D341Med (cell line): ENCODE measurements around the gene PAAF1.

ENCODE experiments used
- DNase-seq: peaks from one replicate; pipeline ENCODE4 v3.0.0; 2012; ENCODE audit warnings: low spot score

The PAAF1 gene

DNA sequence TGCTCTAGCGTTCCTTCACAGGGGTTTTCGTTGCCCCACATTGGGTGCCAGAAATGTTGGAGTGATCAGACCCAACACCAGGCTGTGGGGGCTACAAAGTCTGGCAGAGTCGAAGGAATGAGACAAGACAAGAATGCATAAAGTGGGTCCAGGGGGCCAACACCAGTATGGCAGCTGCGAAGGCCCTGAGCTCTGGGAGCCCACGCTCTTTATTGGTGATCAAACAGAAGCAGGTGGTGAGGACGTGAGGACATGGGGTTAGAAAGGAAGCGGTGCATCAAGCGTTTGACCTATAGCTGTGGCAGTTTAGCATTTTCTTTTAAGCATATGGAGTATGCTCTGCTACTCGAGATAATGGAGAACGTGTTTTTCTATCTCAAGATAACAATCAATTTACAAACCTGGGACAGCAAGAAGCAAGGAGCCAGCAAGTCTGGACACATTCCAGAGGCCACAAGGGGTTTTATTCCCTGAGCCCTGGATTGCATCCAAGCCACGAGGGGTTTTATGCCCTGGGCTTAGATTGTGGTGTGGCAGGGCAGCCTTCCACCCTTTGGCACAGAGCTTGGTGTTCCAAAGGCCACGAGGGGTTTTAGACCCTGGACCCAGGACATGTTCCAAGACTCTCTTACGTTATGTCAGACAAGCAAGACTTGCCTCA is 70.1 kb downstream of the PAAF1 start:
- no peak for DNase-seq

DNA sequence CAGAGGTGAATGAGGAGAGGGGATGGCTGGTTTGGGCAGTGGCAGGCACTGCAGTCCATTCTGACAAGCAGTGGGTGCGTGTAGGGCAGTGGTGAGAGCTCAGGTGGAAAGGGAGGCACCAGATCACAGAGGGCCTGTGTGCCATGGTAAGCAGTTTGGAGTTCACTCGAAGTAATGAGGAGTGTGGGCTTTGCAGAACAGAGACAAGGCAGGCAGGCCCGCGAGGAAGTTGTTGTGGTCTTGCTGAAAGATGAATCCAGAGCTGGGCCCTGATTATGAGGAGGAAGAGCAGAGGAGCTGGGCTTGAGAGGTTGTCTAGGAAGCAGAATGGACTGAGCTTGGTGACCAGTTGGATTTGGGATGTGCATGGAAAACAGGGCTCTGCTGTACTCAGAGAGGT is 72.4 kb downstream of the PAAF1 start:
- no peak for DNase-seq

DNA sequence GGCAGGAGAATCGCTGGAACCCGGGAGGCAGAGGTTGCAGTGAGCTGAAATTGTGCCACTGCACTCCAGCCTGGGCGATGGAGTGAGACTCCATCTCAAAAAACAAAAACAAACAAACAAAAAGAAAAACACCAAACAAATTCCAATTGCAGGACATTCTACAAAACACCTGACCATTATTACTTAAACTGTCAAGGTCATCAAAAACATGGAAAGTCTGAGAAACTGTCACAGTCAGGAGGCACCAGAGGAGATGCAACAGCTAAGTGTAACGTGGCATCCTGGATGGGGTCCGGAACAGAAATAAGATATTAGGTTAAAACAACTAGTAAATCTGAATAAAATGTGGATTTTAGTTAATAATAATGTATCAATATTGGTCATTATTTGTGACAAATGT is 73.1 kb downstream of the PAAF1 start:
- no peak for DNase-seq

DNA sequence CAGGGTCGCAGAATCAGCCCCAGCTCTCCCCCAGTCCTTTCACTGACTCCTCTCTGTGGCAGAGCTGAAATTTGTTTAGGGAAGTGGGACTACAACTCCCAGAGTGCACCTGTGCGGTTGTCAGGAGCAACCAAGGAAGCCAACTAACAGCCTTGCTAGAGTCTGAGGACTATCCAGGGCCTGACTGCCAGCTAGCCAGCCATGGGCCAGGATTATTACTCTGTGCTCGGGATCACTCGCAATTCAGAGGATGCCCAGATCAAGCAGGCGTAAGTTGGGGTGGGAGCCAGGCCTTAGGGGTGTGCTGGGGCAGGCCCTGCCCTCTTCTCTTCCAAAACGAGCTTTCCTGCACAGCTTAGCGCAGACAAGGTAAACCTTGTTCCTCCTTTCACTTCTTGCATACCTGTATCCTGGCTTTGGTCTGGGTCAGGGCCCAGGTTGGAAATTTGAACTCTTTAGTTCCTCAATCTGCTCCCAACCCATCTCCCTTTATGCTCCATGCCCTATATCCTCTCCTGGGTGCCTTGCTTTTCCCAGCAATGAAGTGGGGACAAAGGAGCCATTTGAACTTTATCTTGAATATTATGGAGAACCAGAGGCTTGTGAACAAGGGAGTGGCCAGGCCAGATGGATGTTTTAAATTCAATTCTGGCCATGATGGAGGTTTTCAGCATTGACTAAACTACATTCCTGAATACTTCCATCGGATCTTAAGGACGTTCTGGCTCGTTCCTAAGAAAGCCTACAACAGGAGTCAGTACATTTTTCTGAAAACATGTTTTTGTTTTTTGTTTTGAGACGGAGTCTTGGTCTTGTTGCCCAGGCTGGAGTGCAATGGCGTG is 74.3 kb downstream of the PAAF1 start, which contains the start of gene DNAJB13:
TSS of gene DNAJB13 (plus strand) at position 158 of the 842 bp plus-strand sequence. CDS start at position 202, 44 bp downstream.
- DNase-seq = peak; percentile 78

DNA sequence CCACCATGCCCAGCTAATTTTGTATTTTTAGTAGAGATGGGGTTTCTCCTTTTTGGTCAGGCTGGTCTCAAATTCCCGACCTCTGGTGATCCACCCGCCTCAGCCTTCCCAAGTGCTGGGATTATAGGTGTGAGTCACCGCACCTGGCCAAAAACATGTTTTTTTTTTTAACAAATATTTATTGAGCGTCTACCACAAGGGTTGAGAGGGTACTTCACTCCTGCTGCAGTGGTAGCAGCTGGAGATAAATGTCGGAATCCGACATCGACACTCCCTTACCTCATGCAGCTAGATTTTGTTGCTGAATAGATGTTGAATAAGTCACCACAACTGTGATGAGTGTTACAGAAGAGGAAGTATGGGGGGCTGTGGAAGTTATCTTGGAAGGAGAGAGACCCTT is 75.0 kb downstream of the PAAF1 start:
- no peak for DNase-seq

DNA sequence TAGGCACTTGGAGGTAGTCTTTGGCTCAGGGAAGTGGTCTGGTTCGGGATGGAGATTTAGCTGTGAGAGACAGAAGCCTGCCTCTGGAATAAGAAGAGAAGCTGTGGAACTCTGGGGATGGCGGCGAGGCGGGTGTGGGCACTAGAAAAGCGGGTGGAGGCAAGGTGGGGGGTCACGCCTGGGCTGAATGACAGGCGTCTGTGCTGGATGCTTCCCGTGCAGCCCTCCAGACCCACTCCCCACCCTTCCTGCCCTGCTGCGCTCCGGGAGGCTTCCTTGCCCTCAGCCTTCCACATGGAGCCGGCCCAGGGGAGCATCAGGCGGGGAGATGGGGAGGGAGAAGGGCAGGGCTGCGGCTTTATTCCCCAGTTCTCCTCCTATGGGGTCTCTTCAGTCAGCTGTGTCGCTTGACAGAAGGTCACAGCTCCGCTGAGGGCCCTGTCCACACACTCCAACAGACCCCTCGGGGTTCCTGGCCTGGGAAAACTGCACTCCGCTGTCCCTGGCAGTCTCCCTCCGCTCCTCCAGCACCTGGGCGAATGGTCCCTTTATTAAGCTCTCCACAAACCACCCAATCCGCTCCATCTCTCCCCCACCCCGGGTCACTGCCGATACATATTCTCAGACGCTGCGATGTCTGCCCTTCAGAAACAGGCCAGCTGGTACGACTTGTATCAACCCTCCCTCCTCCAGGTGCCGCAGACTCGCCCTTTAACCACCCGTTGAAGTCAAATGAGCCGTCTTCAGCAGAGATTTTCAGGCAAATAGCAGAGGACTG is 80.3 kb downstream of the PAAF1 start:
- DNase-seq = no peak

DNA sequence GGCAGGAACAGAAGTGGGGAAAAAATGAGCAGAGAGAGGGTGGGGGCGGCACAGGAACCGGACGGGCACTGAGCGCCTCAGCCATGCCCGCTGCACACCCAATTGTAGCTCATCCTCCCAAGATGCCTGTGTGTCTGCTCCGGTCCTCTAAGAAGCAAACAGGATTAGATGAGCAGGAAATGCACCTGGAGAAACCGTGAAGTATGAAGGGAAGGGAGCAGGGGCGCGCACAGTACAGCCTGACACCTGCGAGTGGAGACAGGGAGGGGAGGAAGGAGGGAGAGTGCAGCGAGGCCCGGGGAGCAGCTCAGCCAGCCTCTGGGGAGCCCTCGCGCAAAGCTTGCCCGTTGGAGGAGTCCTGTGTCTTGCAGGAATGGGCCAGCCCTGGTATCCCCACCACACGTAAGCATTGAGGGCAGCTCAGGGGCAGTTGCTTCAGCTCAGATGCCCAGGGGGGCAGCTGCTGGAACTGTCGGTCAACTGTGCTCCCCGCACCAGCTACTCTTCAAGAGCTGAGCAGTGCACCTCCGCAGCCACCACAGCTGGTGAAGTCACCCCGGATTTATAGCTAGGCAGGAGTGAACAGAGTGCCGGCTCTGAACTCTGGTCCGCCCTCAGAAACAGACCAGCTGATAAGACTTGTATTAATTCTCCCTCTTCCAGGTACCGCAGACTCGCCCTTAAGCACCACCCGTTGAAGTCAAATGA is 81.0 kb downstream of the PAAF1 start:
- DNase-seq = no peak

DNA sequence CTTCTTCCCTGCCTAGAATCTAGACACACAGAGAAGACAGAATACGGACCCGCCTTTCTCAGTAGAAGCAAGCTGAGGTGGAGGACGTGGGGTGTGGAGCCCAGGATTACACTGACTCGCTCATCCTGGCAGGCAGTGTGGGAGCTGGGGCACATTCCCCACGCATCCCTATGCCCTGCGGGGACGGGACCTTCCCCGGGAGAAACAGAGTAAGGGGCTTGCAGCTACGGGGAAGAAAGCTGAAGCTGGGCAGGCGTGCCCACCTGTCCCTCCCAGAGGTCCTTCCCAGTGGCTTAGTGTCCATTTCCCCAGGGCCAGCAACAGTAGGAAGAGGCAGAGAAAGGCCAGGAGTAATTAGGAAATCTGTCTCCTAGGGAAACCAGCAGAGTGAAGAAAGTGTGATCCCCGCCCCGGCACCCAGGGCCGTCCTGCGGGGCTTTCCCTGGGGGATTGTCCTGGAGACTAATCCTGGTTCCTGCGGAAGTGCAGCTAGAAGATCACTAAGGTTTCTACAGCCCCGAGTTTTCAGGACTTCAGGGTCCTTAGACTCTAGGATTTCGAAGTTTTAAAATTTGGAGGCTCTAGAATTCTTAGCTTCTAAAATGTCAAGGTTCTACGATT is 81.8 kb downstream of the PAAF1 start:
- peak; percentile 61 for DNase-seq

DNA sequence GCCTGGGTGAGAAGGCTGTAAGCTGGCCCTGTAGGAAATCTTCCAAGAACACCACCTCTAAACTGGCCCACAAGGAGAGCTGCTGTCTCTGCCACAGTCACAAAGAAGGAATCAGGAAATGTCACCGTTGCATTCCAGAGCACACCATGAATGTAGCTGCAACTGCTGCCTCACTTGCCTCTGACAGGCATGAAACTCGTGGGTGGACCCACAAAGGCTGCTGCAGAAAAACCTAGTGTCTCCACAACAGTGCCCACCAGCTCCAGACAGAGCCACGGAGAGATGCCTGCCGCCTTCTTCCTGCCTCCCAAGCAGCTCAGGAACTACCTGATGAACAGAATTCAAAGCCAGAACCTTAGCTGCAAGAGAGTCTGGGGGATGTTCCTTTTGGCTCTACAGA is 84.5 kb downstream of the PAAF1 start:
- DNase-seq = no peak

DNA sequence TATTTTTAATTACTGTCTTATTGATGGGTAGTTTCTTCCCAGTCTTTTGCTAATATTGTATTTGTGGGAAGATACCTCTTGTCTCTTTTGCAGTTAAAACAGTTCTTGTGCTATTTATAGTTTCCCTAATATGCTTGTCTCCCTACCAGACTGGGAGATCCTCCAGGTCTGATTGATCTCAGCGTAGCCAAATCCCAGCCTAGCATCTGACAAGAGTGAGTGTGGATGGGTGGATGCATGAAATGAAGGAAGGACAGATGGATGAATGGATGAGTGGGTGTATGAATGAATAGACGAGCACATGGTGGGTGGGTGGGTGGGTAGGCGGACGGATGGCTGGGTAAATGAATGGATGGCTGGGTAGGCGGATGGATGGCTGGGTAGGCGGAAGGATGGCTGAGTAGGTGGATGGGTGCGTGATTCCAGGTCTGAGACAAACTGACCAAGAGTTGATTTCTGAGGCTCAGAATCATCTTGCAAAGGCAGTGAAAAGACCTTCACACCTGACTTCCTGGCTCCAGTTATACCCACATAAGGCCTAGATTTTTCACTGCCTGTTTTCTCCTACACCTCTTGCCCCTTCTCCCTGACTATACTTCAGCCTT is 85.4 kb downstream of the PAAF1 start:
- DNase-seq = no peak

DNA sequence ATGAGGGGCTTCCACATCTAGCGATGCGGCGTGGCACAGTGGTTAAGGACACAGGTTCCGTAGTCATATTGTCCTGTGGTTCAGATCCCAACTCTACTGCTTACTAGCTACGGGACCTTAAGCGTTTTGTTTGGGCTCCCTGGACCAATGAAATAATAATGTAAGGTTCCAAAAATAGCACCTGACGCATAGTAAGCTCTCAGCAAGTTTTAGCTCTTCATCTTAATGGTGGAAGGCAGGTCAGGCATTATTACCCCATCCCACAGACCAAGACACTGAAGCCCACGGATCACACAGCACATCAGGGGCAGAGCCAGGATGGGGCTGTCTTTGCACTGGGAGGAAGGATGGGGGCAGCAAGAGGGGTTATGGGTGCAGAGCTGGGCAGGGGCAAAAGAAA is 87.1 kb downstream of the PAAF1 start:
- DNase-seq = no peak

DNA sequence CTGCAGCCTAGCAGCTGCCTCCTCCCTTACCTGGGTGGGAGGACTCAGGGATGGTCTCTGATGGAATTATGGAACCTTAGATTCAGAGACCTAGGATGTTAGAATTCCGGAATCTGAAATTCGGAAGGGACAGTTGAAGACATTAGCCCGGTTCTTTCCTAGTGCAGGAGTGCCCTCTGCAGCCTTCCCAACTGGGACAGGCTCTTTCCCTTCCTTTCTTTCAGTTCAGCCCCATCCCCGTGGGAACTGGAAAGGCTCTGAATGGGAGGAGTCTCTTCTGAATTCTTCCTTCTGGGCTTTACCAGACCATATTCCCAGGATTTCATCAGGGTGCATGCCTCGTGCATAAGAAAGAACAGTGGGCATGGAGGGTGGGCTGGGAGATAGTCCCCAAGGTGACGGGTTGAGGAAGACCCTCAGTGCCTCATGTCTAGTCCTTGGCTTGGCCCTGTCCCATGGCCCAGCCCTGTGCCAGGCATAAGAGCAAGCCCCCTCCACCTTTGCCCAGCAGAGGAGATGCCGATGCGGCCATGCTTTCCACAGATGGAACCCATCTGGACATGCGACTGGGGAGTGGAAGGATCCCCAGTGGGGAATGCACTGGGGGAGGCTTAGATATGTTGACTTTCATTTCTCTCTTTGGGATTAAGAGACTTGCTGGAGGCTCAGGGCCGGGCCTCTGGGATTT is 88.4 kb downstream of the PAAF1 start:
- no peak for DNase-seq

DNA sequence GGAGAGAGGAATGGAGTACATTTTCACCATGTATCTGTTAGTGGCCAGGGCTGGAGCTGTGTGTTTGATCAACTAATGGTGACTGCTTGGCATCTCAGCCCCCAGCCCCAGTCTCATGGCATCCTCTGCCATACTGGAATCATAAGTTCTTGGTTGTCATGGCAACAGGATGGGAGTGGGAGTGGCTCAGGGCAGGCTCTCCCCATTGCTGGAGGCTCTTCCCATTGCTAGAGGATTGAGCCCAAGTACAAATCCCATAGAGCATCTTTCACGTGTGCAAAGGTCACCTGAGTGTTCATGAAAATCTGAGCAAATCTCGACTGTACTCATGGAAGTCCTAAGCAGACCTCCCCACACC is 88.9 kb downstream of the PAAF1 start:
- DNase-seq = no peak

DNA sequence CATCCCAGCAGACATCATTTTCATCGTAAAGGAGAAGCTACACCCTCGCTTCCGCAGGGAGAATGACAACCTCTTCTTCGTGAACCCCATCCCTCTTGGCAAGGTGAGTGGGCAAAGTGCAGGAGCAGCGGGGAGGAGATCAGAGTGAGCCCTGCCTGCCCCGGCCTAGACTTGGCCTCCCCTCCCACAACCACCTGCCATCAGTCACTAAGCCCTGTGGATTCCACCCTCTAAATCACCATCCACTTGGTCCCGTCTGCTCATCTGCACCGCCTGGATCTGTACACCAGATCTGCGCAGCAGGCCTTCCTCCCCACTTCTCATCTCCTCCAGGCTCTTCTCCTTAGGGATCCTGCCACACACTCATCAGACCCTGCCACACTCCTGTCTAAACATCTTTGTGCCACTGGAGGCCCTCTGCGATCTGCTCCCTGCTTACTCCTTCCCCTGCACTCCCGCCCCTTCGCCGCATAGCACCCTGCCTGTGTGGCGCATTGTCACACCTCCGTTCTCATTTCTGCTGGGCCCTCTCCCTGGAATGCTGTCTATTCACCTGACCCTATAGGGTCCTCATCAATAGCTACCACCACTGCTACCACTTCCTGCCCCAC is 91.7 kb downstream of the PAAF1 start:
- peak; percentile 28 for DNase-seq

DNA sequence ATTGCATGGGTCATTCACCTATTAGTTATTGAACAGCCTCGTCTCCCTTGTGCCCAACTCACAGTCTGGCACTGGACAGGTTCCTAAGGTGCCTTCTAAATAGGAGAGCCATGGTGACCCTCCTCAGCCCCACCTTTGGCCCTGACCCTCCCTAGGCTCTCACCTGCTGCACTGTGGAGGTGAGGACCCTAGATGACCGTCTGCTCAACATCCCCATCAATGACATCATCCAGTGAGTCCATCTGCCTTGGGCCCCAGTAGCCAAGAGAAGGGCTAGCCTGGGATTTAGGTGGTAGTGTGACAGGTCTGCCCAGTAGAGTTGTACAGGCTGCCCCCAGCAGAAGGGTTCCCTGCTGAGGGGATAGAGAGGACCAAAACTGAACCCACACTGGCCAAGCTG is 92.3 kb downstream of the PAAF1 start:
- DNase-seq = peak; percentile 10

DNA sequence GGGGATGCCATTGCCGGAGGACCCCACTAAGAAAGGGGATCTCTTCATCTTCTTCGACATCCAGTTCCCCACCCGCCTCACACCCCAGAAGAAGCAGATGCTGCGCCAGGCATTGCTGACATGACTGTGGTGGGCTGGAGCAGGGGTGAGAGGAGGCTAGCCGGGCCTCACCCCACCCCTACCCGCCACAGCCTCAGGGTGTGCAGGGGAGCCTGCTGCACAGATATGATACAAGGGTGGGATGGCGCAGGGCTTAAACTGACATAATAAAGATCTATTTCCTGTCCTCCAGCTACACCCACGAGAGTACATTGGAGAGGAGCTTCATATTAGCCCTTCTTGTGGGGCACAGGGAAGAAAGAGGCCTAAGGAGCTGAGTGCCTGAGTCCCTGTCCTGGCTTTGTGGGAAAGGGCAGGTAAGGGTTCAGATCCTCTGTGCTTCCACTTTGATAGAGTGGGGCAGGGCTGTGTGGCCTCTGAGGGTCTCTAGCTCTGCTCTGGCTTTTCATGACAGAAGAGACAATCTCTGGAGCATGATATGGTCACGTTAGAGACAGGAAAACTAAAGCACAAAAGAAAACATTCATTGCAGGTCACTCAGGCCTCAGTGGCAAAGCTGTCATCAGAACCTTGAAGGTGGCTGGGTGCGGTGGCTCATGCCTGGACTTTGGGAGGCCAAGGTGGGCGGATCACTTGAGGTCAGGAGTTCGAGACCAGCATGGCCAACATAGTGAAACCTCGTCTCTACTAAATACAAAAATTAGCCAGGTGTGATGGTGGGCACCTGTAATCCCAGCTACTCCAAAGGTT is 93.4 kb downstream of the PAAF1 start:
- peak; percentile 25 for DNase-seq

DNA sequence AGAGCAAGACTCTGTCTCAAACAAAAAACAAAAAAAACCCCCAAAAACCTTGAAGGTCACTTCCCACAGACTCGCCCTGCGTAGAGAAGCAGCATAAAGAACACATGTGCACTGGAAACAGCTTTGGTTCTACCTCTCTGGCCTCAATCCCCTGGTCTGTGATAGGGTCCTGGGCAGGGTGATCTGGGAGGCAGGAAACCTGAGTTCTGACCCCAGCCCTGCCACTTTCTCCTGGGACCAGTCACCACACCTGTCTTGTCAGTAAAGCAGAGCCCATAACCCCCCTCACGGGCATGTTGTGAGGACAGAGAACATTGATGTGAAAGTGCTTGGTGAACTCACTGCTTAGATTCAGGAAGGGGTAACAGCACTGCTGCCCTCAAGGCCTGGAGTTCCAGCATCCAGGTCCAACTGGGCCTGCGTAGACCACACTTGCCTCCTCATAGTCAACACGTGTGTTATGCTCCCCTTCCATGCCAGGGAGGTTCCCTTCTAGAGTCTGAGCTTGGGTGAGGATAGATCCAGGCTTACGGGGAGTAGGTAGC is 94.4 kb downstream of the PAAF1 start:
- DNase-seq = peak; percentile 11

DNA sequence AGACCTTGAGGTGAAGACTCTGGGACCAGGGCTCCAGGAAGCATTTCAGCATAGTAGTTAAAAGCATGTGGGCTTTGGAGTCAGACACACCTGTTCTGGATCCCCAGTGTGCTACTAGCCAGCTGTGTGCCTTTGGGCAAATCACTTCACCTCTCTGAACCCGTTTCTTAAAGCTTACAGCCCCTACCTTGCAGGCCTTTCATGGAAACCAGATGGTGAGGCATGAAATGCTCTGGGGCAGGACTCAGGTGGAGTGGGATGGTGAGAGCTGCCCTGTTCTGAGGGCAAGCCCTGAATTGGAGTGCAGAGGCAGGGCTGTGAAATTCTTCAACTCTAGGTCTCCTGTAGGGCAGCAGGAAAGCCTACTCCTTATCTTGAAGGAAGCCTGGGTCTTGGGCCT is 95.4 kb downstream of the PAAF1 start:
- no peak for DNase-seq
